ENCODE results near the gene CPE. TPM values are rescaled to one million over a fixed set of nuclear protein-coding genes. Genes with fewer than 3 reads are reported as not detected.
A peak's percentile ranks its signal among the peaks of the same experiment; 100 is the strongest.

Gene CPE
- total RNA-seq, 4 donors from 2014 or later, result 126 to 272 (median 201) TPM

GRCh38 chr4:165475706-165476070 lies 96.9 kb downstream of the CPE start:
- Histone ChIP-seq H3K4me1 (peaks cover 0 to 16% (median 0%) of the 10 kb centered on the region in 3 donors), H3K27me3 (no peaks in the 10 kb centered on the region), H3K4me3 (no peak overlapping the region), H3K27ac (no peak overlapping the region), H3K9me3 (no peaks in the 10 kb centered on the region), H3K36me3 (no peaks in the 10 kb centered on the region)
- no peak for ATAC-seq
- 92 to 100% methylated on average over 2 to 4 of the region's 4 CpGs for WGBS, 2 donors (ENCODE audit: low coverage in 1 of 2)
- TF ChIP-seq POLR2AphosphoS5 (IDR thresholded peaks at IDR 0.05), result no peak
- TF ChIP-seq CTCF (IDR thresholded peaks at IDR 0.05), result no peak
- no peak for TF ChIP-seq POLR2A (IDR thresholded peaks at IDR 0.05)

DNA sequence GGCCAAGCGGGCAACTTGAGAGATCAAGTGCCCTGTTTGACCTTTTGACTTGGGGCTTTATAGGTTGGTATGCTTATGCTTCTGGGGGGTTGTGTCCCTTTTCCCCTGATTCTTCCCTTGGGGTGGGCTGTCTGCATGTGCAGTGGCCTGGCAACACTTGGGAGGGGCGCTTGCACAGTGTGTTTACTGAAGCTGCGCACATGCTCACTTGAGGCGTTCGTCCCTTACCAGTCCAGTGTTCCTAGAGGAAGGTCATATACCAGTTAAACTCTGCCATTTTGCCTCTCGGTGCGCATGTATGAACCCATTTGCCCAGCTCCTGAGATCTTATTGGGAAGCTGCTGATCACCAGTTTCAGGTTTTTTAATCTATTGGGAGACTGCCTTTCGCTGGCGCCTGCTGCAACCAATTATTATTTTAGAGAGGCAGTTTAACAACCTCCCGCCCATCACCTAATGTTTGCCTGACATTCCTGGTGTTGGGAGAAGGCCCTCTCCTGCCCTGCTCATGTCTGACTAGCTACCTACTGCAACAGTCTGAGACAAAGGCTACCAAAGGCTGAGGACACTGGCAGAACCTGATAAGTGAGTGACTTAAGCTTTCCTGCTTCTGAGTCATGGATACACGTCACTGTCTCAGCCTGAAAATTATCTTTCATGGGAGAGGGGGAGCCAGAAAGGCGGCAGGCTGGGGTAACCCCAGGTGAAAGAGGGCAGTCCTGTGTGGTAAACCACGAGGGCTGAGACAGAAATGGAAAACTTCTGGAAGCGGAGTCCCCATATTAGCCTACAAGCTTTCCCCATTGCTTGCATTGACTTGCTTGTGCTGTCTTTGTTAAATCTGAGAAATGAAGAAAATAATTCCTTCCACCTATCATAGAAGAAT lies 97.6 kb downstream of the CPE start:
- H3K27ac ChIP-seq, result no peak overlapping the region
- TF ChIP-seq POLR2A (IDR thresholded peaks at IDR 0.05) (no peak), EP300 (IDR thresholded peaks at IDR 0.05) (no peak), POLR2AphosphoS5 (IDR thresholded peaks at IDR 0.05) (no peak), CTCF (IDR thresholded peaks at IDR 0.05) (no peak)
- ATAC-seq, result no peak
- no peaks in the 10 kb centered on the region for H3K27me3 ChIP-seq
- H3K4me3 ChIP-seq, result no peak overlapping the region
- H3K4me1 ChIP-seq, result peaks cover 0 to 20% (median 0%) of the 10 kb centered on the region in 3 donors
- H3K36me3 ChIP-seq, result no peaks in the 10 kb centered on the region
- 90 to 92% methylated on average over 6 to 9 of the region's 14 CpGs for WGBS, 2 donors (ENCODE audit: low coverage in 1 of 2)
- no peaks in the 10 kb centered on the region for H3K9me3 ChIP-seq

- no peak for TF ChIP-seq EP300 (IDR thresholded peaks at IDR 0.05)
- no peak for TF ChIP-seq POLR2AphosphoS5 (IDR thresholded peaks at IDR 0.05)
- no peak for TF ChIP-seq POLR2A (IDR thresholded peaks at IDR 0.05)
- no peak for TF ChIP-seq CTCF (IDR thresholded peaks at IDR 0.05)
- H3K4me1 ChIP-seq, result peaks cover 0 to 20% (median 0%) of the 10 kb centered on the region in 3 donors
- no peaks in the 10 kb centered on the region for H3K27me3 ChIP-seq
- H3K36me3 ChIP-seq, result no peaks in the 10 kb centered on the region
- no peaks in the 10 kb centered on the region for H3K9me3 ChIP-seq
- ATAC-seq, result no peak
- WGBS, 2 donors (ENCODE audit: low coverage in 1 of 2), result 30 to 47% methylated on average over 2 to 4 of the region's 4 CpGs
- no peak overlapping the region for H3K4me3 ChIP-seq
- peak overlapping the region in 1 of 4 donors; percentile 4 for H3K27ac ChIP-seq
Observed at GRCh38 chr4:165477799-165478198, 99.0 kb downstream of the CPE start.

- no peak for ATAC-seq
Observed at GRCh38 chr4:165478260-165478659, 99.5 kb downstream of the CPE start.

More at GRCh38 chr4:165478260-165478659, 99.5 kb downstream of the CPE start:
- H3K4me3 ChIP-seq, result no peak overlapping the region
- 100% methylated on average over 1 of the region's 1 CpG for WGBS, 2 donors (ENCODE audit: low coverage in 1 of 2)
- H3K27me3 ChIP-seq, result no peaks in the 10 kb centered on the region
- H3K9me3 ChIP-seq, result no peaks in the 10 kb centered on the region
- peak overlapping the region in 1 of 4 donors; percentile 4 for H3K27ac ChIP-seq
- TF ChIP-seq POLR2A (IDR thresholded peaks at IDR 0.05), result no peak
- no peak for TF ChIP-seq POLR2AphosphoS5 (IDR thresholded peaks at IDR 0.05)
- no peak for TF ChIP-seq EP300 (IDR thresholded peaks at IDR 0.05)
- no peak for TF ChIP-seq CTCF (IDR thresholded peaks at IDR 0.05)
- peaks cover 0 to 20% (median 0%) of the 10 kb centered on the region in 3 donors for H3K4me1 ChIP-seq
- H3K36me3 ChIP-seq, result no peaks in the 10 kb centered on the region
